HG02973 (cell line): ENCODE measurements around the gene KCNQ1OT1.

ENCODE experiments used
- ATAC-seq: cut with Tn5 transposase; IDR thresholded peaks from one replicate; pipeline ENCODE4 v1.9.1; 2021; ENCODE audit warnings: moderate library complexity; ENCODE audit not compliant: unreplicated experiment

The KCNQ1OT1 gene

GRCh38 chr11:2574043-2574552 is 125.7 kb downstream of the KCNQ1OT1 start:
- ATAC-seq: no peak

- ATAC-seq: no peak
These were observed 126.4 kb downstream of the KCNQ1OT1 start for GRCh38 chr11:2573240-2574042.

DNA sequence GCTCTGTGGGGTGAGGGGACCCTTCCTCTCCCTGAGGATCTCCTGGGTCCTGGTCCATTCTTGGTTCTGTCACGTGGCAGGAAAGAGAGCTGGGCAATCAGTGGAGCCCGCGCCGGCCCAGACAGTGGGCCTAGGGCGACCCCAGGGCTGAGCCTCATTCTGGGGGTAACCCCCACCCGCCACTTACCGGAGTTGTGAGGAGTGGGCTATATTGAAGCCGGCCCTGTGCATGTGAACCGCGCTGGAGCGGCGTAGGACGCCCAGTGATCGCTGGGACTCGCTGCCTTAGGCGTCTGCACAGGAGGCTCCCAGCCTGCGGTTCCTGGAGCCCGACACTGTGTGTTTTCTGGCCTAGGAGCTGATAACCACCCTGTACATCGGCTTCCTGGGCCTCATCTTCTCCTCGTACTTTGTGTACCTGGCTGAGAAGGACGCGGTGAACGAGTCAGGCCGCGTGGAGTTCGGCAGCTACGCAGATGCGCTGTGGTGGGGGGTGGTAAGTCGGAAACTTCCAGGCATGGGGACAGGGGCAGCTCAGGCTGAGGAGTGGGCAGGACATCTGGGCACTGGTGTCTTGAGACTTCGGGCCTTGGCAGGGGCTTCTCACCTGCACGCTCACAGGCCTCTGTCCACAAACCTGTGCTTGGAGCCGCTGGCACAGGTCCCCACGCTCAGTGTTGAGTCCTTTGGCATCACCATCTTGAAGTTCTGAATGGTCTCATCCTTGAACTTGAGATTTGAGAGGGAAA is 127.1 kb downstream of the KCNQ1OT1 start:
- no peak for ATAC-seq

GRCh38 chr11:2571598-2572281 is 128.1 kb downstream of the KCNQ1OT1 start:
- no peak for ATAC-seq

DNA sequence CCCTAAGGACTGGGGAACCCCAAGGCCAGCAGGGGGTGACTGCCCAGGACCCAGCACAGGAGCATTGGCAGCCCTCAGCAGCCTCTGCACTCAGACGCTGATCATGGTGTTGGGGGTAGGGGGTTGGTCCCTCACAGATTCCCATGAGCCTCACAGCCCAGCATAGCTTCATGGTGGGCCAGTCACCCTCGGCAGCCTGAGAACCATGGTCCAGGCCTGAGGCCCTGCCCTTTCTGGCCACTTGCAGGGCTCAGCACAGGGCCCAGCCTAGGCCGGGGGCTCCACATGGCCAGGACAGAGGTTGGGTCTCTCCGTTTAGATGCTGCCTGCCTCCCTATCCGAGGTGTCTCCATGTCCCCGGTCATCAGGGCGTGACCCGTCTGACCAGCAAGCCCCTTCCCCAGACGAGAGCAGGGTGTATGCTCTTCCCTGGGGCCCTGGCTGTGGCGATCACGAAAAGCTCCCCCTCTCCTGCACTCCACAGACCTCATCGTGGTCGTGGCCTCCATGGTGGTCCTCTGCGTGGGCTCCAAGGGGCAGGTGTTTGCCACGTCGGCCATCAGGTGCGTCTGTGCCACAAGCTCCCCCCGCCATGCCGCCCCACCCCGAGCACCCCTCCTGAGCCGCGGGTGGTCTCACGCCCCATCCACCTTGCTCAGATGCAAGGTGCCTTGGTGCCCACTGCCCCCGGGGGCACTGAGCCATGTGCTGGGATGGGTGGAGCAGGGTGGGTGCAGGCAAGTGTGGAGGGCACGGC is 128.8 kb downstream of the KCNQ1OT1 start:
- ATAC-seq: no peak

DNA sequence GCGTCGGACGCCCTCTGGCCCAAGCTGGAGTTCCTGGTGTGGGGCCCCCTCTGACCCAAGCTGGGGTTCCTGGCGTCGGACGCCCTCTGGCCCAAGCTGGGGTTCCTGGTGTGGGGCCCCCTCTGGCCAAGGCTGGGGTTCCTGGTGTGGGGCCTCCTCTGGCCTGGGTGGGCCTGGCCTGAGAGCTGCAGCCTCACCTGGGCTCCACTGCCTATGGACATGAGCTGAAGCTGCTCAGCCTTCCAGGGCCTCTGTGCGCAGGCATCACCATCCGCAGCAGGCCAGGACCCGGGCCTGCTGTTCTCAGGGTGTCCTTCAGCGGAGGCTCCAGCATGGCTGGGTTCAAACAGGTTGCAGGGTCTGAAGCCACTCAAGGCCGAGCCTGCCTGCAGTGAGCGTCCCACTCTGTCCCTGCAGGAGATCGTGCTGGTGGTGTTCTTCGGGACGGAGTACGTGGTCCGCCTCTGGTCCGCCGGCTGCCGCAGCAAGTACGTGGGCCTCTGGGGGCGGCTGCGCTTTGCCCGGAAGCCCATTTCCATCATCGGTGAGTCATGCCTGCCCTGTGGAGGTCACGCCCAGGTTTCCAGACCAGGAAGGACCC is 129.5 kb downstream of the KCNQ1OT1 start:
- no peak for ATAC-seq

GRCh38 chr11:2569731-2570210 is 130.0 kb downstream of the KCNQ1OT1 start:
- no peak for ATAC-seq

GRCh38 chr11:2569321-2569721 is 130.5 kb downstream of the KCNQ1OT1 start:
- no peak for ATAC-seq

DNA sequence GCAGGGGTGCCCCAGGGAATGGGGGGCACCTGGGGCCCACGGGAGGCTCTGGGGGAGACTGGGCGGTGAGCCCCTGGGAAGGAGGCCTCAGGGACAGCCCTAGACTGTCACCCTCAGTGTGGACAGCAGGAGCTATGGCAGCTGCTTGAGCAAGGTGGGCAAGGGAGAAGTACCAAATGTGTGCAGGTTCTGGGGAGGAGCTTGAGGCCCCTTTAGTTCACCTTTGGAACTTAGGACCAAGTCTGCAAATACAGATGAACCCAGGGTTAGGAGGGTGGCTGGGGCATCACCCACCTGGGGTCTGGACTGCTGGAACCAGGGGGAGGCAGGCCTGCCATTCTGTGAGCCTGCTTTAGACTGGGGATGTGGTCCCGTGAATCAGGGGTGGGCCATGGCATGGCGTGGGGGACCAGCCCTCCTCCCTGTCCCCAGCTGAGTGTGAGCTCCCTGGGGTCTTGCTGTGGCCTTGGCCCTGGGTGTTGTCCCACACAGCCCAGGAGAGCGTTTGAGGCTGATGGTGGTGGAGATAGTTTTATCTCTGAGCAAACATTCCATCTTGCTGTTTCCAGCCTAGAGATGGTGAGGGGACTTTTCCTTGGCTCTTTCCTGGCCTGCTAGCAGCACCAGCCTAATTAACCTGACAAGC is 132.6 kb downstream of the KCNQ1OT1 start:
- ATAC-seq: no peak

- no peak for ATAC-seq
These were observed 133.4 kb downstream of the KCNQ1OT1 start for GRCh38 chr11:2566223-2567025.

DNA sequence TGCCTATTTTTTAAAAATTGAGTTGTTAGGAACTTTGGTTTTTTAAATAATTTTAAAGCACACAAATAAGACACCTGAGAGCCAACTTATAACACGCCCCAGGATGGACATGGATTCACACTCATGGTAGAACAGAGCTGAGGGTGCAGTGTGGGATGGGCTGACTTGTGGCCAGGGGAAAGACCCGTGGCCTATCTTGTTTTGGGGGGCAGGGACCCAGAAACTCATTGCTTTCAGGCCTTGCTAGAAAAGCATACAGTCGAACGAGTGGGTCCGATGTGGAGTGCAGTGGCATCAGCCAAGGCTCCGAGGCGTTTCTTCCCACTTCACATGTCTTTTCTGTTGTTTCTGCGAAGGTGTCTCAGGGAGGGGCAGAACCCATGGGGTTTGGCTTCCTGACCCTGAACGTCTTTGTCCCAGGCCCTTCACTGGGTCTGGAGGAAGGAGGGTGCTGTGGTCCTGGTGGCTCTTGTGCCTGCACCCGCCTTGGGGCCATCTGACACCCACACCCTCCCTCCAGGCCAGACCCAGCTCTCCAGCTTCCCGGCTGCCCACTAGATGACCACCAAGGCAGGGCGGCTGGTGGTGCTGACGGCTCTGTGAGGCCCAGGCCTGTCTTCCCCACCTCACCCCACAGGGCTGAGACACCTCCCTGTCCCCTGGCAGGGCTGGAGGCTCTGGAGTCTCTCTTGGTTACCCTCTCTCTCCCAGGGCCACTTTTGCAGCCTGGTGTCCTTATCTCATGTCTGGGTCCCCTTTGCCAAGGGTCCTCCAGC is 134.2 kb downstream of the KCNQ1OT1 start:
- no peak for ATAC-seq

- no peak for ATAC-seq
These were observed 135.0 kb downstream of the KCNQ1OT1 start for GRCh38 chr11:2564588-2565425.

GRCh38 chr11:2564008-2564530 is 135.7 kb downstream of the KCNQ1OT1 start:
- ATAC-seq: no peak

DNA sequence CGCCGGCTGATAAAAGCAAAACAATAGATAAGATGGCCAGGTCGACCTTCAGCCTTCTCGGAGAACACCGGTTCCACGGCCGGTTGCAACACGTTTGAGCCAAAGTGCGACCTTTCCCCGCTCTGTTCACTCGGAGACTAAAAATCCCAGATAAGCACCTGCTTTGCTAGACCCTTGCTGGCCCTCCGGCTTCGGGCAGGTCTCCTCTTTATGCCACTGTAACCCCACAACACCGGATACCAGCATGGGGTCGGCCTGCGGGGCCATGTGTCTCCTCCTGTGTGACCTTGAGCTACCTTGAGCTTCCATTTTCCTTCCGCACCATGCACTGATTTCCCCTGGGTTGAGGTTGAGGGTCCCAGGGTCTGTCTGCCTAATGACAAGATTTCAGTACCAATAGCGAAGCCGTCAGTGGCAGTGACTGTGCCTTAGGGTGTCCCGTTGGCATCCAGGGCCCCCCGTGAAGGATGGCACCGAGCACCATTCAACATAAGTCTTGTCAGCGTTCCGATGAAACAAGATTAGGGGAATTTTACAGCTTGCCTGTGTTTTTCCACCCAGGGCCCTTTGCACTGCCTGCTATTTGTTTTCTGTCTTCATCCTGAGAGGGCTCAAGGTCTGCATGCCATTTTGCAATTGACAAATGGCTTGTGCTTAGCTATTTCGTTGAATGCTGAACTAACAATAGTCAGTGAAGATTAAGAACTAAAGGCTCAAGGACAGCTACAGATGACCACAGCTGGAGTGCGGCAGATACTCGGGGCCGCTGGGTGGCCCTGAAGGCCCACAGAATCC is 136.4 kb downstream of the KCNQ1OT1 start:
- ATAC-seq: no peak

- no peak for ATAC-seq
These were observed 136.9 kb downstream of the KCNQ1OT1 start for GRCh38 chr11:2562890-2563212.
